GM21360 (cell line): ENCODE results near the gene PCMT1.
A peak's percentile ranks its signal among the peaks of the same experiment; 100 is the strongest.
"Not testable (repeated sequence)": the region's sequence is repeated elsewhere in the genome, so short reads cannot be mapped to it uniquely, and the experiment has no call there.

Experiments used
- ATAC-seq: cut with Tn5 transposase; IDR thresholded peaks from one replicate; pipeline ENCODE4 v1.9.1; 2021; ENCODE audit warnings: mild to moderate bottlenecking, moderate library complexity; ENCODE audit not compliant: unreplicated experiment

PCMT1 gene

GRCh38 chr6:149749082-149749593 lies 403 bp upstream of the PCMT1 start:
- ATAC-seq, result not testable (repeated sequence)

GRCh38 chr6:149750136-149750609 lies 632 bp downstream of the PCMT1 start:
- ATAC-seq, result peak; percentile 36

- ATAC-seq, result no peak
Observed at GRCh38 chr6:149751239-149751638, 1.7 kb downstream of the PCMT1 start.

- not testable (repeated sequence) for ATAC-seq
Observed at GRCh38 chr6:149751920-149752319, 2.4 kb downstream of the PCMT1 start.

GRCh38 chr6:149752600-149753373 lies 3.2 kb downstream of the PCMT1 start:
- ATAC-seq, result no peak

GRCh38 chr6:149753374-149753637 lies 3.8 kb downstream of the PCMT1 start:
- ATAC-seq, result not testable (repeated sequence)

GRCh38 chr6:149754548-149754947 lies 5.0 kb downstream of the PCMT1 start:
- no peak for ATAC-seq

- ATAC-seq, result peak; percentile 73
Observed at GRCh38 chr6:149755300-149756260, 6.0 kb downstream of the PCMT1 start.

- ATAC-seq, result no peak
Observed at GRCh38 chr6:149756261-149756636, 6.7 kb downstream of the PCMT1 start.

GRCh38 chr6:149761438-149761837 lies 11.9 kb downstream of the PCMT1 start:
- ATAC-seq, result peak; percentile 96

GRCh38 chr6:149763866-149764265 lies 14.3 kb downstream of the PCMT1 start:
- no peak for ATAC-seq

GRCh38 chr6:149766156-149766769 lies 16.7 kb downstream of the PCMT1 start:
- ATAC-seq, result no peak

- ATAC-seq, result no peak
Observed at GRCh38 chr6:149769676-149770075, 20.1 kb downstream of the PCMT1 start.

GRCh38 chr6:149771185-149771584 lies 21.6 kb downstream of the PCMT1 start:
- no peak for ATAC-seq

- ATAC-seq, result no peak
Observed at GRCh38 chr6:149771925-149772324, 22.4 kb downstream of the PCMT1 start.

GRCh38 chr6:149777624-149778023 lies 28.1 kb downstream of the PCMT1 start:
- no peak for ATAC-seq

- ATAC-seq, result no peak
Observed at GRCh38 chr6:149779644-149779963, 30.1 kb downstream of the PCMT1 start.

GRCh38 chr6:149781715-149782114 lies 32.2 kb downstream of the PCMT1 start:
- ATAC-seq, result no peak

GRCh38 chr6:149782337-149782736 lies 32.8 kb downstream of the PCMT1 start:
- no peak for ATAC-seq

- ATAC-seq, result no peak
Observed at GRCh38 chr6:149783551-149783950, 34.0 kb downstream of the PCMT1 start.

- ATAC-seq, result no peak
Observed at GRCh38 chr6:149806127-149806526, 56.6 kb downstream of the PCMT1 start.
